ENCODE data around the gene RFX7.

- TF ChIP-seq, protein P1, sequence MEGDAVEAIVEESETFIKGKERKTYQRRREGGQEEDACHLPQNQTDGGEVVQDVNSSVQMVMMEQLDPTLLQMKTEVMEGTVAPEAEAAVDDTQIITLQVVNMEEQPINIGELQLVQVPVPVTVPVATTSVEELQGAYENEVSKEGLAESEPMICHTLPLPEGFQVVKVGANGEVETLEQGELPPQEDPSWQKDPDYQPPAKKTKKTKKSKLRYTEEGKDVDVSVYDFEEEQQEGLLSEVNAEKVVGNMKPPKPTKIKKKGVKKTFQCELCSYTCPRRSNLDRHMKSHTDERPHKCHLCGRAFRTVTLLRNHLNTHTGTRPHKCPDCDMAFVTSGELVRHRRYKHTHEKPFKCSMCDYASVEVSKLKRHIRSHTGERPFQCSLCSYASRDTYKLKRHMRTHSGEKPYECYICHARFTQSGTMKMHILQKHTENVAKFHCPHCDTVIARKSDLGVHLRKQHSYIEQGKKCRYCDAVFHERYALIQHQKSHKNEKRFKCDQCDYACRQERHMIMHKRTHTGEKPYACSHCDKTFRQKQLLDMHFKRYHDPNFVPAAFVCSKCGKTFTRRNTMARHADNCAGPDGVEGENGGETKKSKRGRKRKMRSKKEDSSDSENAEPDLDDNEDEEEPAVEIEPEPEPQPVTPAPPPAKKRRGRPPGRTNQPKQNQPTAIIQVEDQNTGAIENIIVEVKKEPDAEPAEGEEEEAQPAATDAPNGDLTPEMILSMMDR (IDR thresholded peaks at IDR 0.05), result no peak
- TF ChIP-seq POLR2A (IDR thresholded peaks at IDR 0.05), result no peak
Observed at GRCh38 chr15:56042031-56042430, 201.6 kb downstream of the RFX7 start.
